Measurements from ENCODE around the gene SLC43A2.
"Not testable (repeated sequence)": the region's sequence is repeated elsewhere in the genome, so short reads cannot be mapped to it uniquely, and the experiment has no call there.

Gene SLC43A2

GRCh38 chr17:1541367-1541904, 87.2 kb downstream of the SLC43A2 start:
- DNase-seq (ENCODE audit: low read depth in 1 of 2, low spot score in 1 of 2): no peak

DNA sequence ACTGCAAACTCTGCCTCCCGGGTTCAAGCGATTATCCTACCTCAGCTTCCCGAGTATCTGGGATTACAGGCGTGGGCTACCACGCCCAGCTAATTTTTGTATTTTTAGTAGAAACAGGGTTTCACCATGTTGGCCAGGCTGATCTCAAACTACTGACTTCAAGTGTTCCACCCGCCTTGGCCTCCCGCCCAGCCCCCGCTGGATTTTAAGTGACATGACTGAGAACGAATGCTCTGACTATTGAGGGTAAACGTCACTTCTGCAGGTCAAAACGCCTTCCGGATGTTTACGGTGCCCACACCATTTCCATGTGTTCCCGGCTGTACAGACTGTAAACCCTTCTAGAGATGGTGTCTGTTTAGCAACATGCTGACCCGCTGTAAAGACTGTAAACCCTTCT, 88.8 kb downstream of the SLC43A2 start:
- DNase-seq (ENCODE audit: low read depth in 1 of 2, low spot score in 1 of 2): no peak

- DNase-seq (ENCODE audit: low read depth in 1 of 2, low spot score in 1 of 2): no peak
Observed at GRCh38 chr17:1535737-1536136, 92.9 kb downstream of the SLC43A2 start.

DNA sequence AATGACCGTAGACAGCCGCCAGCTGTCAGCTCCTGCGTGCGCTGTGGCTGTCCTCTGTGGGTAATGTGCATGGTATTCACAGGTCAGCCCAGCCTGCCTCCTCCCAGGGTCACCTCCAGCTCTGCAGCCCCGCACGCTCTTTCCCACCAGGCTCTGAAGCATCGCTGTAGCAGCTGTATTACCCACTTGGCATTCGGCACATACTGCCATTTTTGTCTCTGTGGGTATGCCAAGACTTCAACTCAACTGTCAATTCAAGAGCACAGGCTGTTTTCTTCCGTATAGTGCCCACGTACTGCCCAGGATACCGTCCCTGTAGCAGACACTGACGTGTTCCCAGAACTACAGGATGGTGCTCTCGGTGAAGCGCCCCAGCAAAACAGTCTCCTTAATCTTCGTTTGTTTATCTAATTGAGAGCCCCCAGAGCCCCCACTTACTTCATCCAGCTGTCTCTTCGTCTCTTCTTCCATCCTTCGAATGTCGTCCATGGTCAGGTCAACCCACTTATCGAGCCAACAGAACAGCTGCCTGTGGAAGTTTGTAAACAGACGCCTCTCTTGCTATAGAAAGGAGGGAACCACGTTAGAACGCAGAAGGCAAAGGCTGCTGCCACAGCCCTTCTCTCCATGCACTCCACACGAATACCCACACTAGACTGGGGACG, 94.8 kb downstream of the SLC43A2 start:
- DNase-seq (ENCODE audit: low read depth in 1 of 2, low spot score in 1 of 2): no peak

- DNase-seq (ENCODE audit: low read depth in 1 of 2, low spot score in 1 of 2): no peak
Observed at GRCh38 chr17:1532836-1533602, 95.6 kb downstream of the SLC43A2 start.

GRCh38 chr17:1529863-1530262, 98.8 kb downstream of the SLC43A2 start:
- DNase-seq (ENCODE audit: low read depth in 1 of 2, low spot score in 1 of 2): no peak

DNA sequence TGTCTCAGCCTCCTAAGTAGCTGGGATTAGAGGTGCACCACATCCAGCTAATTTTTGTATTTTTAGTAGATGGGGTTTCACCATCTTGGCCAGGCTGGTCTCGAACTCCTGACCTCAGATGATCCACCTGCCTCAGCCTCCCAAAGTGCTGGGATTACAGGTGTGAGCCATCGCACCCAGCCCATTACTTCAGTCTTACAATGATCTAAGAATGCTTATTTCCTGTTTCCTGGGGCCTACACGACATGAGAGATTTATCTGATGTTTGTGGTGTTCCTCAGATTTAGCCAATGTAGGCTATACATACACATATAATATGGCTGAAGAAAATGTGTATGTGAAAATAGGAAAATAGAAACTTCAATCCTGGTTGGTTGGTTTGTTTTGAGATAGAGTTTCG, 101.8 kb downstream of the SLC43A2 start:
- DNase-seq (ENCODE audit: low read depth in 1 of 2, low spot score in 1 of 2): not testable (repeated sequence)

GRCh38 chr17:1522626-1523025, 106.0 kb downstream of the SLC43A2 start:
- no peak for DNase-seq (ENCODE audit: low read depth in 1 of 2, low spot score in 1 of 2)

GRCh38 chr17:1521086-1521640, 107.5 kb downstream of the SLC43A2 start:
- no peak for DNase-seq (ENCODE audit: low read depth in 1 of 2, low spot score in 1 of 2)

DNA sequence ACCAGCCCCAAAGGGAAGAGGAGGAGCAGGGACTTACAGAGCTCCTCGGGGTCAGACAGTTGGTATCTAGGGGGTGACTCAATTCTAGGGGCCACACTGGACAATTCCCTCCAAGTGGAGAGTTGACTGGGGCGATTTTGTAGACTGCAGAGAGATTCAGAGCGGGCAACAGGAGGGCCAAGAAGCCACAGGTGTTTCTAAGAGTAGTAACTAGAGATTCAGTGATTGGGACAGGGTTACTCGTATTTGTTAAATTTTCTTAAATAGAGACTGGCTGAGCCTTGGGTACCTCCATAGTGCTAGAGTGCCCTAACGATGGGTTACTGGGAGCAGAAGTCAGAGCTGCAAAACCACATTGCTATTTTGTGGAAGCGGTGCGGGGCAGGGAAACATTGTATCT, 109.0 kb downstream of the SLC43A2 start:
- DNase-seq (ENCODE audit: low read depth in 1 of 2, low spot score in 1 of 2): no peak

Measured in activated CD4-positive, alpha-beta T cell treated with anti-CD3 and anti-CD28 coated beads, Interleukin-2, amount 50 U/mL, for 24 hours (primary cell).